ENCODE results near the gene SLC7A8. TPM values are rescaled to one million over a fixed set of nuclear protein-coding genes. Genes with fewer than 3 reads are reported as not detected.

The SLC7A8 gene
- total and polyA plus RNA-seq, 3 donors from 2014 or later: 73.5 to 94.2 (median 78.2) TPM

DNA sequence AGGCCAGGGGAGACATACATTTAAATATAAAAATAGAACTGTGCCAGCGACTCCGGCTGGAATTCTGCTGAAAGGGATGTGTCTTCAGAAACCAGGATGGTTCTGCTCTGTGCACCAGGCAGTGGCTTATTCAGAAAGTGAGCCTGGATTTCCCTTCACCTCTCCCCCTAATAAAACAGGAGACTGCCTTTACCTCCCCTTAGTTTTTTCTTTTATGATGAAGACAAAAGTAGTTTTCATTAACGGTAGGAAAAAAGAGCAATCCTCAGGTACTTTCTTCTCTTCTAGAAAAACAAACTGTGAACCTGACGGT is 346 bp downstream of the SLC7A8 start:
- TF ChIP-seq POLR2A (IDR thresholded peaks at IDR 0.05): no peak
- TF ChIP-seq, protein P1, sequence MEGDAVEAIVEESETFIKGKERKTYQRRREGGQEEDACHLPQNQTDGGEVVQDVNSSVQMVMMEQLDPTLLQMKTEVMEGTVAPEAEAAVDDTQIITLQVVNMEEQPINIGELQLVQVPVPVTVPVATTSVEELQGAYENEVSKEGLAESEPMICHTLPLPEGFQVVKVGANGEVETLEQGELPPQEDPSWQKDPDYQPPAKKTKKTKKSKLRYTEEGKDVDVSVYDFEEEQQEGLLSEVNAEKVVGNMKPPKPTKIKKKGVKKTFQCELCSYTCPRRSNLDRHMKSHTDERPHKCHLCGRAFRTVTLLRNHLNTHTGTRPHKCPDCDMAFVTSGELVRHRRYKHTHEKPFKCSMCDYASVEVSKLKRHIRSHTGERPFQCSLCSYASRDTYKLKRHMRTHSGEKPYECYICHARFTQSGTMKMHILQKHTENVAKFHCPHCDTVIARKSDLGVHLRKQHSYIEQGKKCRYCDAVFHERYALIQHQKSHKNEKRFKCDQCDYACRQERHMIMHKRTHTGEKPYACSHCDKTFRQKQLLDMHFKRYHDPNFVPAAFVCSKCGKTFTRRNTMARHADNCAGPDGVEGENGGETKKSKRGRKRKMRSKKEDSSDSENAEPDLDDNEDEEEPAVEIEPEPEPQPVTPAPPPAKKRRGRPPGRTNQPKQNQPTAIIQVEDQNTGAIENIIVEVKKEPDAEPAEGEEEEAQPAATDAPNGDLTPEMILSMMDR (IDR thresholded peaks at IDR 0.05): no peak

DNA sequence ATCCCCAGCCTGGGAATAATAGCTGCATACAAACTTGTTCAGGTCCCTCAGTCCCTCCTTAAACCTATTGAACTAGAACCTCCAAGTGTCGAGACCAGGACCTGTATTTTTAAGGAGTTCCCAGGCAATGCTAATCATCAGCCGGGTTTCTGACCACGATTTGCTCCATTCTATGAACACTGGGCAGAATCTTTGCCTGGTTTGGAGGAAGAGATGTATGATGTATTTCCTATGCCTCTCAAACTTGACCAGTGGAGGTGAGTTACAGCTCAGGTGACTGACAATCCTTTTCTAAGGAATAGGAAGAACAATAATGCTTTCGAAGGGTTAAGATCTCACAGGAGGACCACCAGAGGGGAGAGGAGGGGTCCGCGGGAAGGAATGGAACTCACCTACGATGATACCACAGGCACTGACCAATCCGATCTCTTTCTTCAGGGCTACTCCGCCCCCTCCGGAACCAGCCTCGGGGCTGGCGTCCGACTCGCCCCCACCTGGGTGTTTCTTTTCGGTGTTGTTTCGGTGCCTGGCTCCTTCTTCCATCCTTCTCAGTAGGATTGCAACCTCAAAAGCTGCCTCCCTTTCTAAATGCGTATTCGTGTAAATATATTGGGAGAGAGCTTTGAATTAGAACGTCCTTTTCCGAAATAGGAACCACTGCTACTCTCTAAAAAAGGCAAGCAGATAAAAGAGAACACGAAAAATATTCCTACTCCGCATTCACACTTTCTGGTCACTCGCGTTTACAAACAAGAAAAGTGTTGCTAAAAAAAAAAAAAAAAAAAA is 895 bp downstream of the SLC7A8 start:
- intact Hi-C loops (cut with DNase I; ENCODE audit: low total_unique reads): no loop called here
- peak; percentile 85 for DNase-seq
- WGBS, 2 donors: 0 to 1% methylated on average over 24 of the region's 24 CpGs
- Histone ChIP-seq H3K4me1 (peaks cover 6% of the 10 kb centered on the region), H3K27ac (peak overlapping the region in 1 of 2 donors; percentile 31), H3K4me3 (peak overlapping the region; percentile 36 to 56), H3K9me3 (no peaks in the 10 kb centered on the region), H3K27me3 (no peaks in the 10 kb centered on the region), H3K36me3 (ENCODE audit: low read depth, missing control alignments) (no peaks in the 10 kb centered on the region)
- TF ChIP-seq, protein P1 (IDR thresholded peaks at IDR 0.05): no peak
- TF ChIP-seq POLR2A (IDR thresholded peaks at IDR 0.05): no peak

More for the DNA sequence above, 346 bp downstream of the SLC7A8 start:
- WGBS, 2 donors: 0 to 1% methylated on average over 4 of the region's 4 CpGs
- intact Hi-C loops (cut with DNase I; ENCODE audit: low total_unique reads): no loop called here
- H3K4me1 ChIP-seq: peaks cover 6% of the 10 kb centered on the region
- peak; percentile 48 for DNase-seq
- H3K4me3 ChIP-seq: peak overlapping the region; percentile 36 to 56
- H3K9me3 ChIP-seq: no peaks in the 10 kb centered on the region
- H3K27me3 ChIP-seq: no peaks in the 10 kb centered on the region
- H3K36me3 ChIP-seq (ENCODE audit: low read depth, missing control alignments): no peaks in the 10 kb centered on the region
- peak overlapping the region in 1 of 2 donors; percentile 31 for H3K27ac ChIP-seq

DNA sequence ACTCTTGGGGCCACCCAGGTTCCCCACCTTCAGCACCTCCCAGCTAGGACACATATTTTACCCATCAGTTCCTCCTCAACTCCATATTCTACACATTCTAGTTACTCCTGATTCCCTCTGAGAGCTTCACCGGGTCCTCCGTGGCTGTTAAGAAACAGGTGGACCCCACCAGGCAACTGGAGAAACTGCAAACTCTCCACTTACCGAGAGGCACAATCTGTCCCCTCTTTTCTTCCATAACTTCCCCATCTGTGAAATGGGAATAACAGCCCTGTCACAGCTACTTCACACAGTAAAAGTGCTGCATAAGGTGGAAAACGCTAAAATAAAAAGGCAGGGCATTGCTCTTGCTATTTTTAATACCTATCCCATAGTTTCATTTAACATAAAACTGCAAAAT is 1.5 kb downstream of the SLC7A8 start:
- Histone ChIP-seq H3K36me3 (ENCODE audit: low read depth, missing control alignments) (no peaks in the 10 kb centered on the region), H3K27me3 (no peaks in the 10 kb centered on the region), H3K4me1 (peaks cover 6% of the 10 kb centered on the region), H3K9me3 (no peaks in the 10 kb centered on the region), H3K27ac (peak overlapping the region in 1 of 2 donors; percentile 31), H3K4me3 (peak overlapping the region in 1 of 2 donors; percentile 56)
- DNase-seq: no peak
- WGBS, 2 donors: 14 to 23% methylated on average over 4 of the region's 4 CpGs
- TF ChIP-seq, protein P1 (IDR thresholded peaks at IDR 0.05): no peak
- TF ChIP-seq POLR2A (IDR thresholded peaks at IDR 0.05): no peak
- intact Hi-C loops (cut with DNase I; ENCODE audit: low total_unique reads): no loop called here

DNA sequence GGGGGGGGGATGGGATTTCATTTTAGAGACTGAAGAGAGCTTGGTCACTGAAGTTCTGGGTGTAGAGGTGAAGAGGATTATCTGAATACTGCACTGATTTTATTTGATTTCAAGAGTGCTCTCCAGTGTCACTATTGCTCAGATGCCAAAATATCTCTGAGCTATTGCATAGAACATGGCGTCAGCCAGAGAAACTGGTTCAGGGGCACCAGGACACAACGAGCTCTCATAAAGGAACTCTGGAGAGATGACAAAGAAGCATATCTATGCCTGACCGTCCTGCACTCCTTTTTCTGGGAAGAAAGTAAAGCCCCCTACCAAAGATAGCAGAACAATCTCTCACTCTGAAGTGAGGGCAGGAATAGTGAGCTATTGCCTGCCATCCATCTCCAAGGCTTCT is 2.0 kb downstream of the SLC7A8 start:
- Histone ChIP-seq H3K36me3 (ENCODE audit: low read depth, missing control alignments) (no peaks in the 10 kb centered on the region), H3K27me3 (no peaks in the 10 kb centered on the region), H3K27ac (peak overlapping the region in 1 of 2 donors; percentile 31), H3K4me1 (peaks cover 6% of the 10 kb centered on the region), H3K4me3 (no peak overlapping the region), H3K9me3 (no peaks in the 10 kb centered on the region)
- intact Hi-C loops (cut with DNase I; ENCODE audit: low total_unique reads): no loop called here
- 30 to 36% methylated on average over 3 of the region's 3 CpGs for WGBS, 2 donors
- TF ChIP-seq POLR2A (IDR thresholded peaks at IDR 0.05): no peak
- TF ChIP-seq, protein P1 (IDR thresholded peaks at IDR 0.05): no peak
- DNase-seq: no peak

DNA sequence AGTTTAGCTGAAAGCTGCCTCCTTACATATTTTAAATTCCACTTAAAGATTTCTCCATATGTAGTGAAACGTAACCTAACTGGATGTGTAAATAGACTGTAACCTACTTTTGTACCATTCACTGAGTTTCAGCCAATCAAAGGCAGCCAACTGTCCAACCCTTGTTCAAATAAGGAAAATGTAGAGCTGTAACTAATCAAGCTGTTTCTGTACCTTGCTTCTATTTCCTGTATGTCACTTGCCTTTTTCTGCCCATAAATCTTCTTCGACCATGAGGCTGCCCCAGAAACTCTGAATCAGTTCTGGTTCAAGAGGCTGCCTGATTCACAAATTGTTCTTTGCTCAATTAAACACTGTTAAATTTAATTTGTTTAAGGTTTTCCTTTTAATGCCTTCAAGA is 6.3 kb downstream of the SLC7A8 start:
- DNase-seq: no peak
- 81 to 89% methylated on average over 2 of the region's 2 CpGs for WGBS, 2 donors

More for the DNA sequence above, 6.3 kb downstream of the SLC7A8 start:
- no peaks in the 10 kb centered on the region for H3K36me3 ChIP-seq (ENCODE audit: low read depth, missing control alignments)
- H3K27ac ChIP-seq: no peak overlapping the region
- H3K27me3 ChIP-seq: no peaks in the 10 kb centered on the region
- TF ChIP-seq, protein P1 (IDR thresholded peaks at IDR 0.05): no peak
- peaks cover 19% of the 10 kb centered on the region for H3K4me1 ChIP-seq
- H3K4me3 ChIP-seq: no peak overlapping the region
- intact Hi-C loops (cut with DNase I; ENCODE audit: low total_unique reads): no loop called here
- no peaks in the 10 kb centered on the region for H3K9me3 ChIP-seq

Measured in testis (tissue), 3 donors.